Thymus (tissue), 11 donors: Measurements from ENCODE around the gene RAPGEF3. TPM values are rescaled to one million over a fixed set of nuclear protein-coding genes. Genes with fewer than 3 reads are reported as not detected.

Experiments used
- DNase-seq, 9 donors: peaks; one replicate each; pipeline ENCODE4 v3.0.0-alpha.2; 2013; ENCODE audit warnings: low spot score in 9 of 9, low read depth in 6 of 9, missing footprints in 1 of 9
- H3K27ac ChIP-seq, 2 donors: one replicate each; pipeline ENCODE4 v1.5.1; 2013; ENCODE audit warnings: control low read depth in 1 of 2, low read depth in 1 of 2, low read length in 1 of 2, mild to moderate bottlenecking in 1 of 2, moderate library complexity in 1 of 2
- H3K27me3 ChIP-seq, 2 donors: one replicate each; pipeline ENCODE4 v1.5.1; 2013; ENCODE audit warnings: low read length in 1 of 2; ENCODE audit not compliant: control insufficient read depth in 2 of 2, insufficient read depth in 1 of 2
- H3K36me3 ChIP-seq, 2 donors: one replicate each; pipeline ENCODE4 v1.5.1; 2013; ENCODE audit warnings: low read length in 1 of 2, mild to moderate bottlenecking in 1 of 2, moderate library complexity in 1 of 2; ENCODE audit not compliant: control insufficient read depth in 2 of 2, insufficient read depth in 2 of 2
- H3K4me1 ChIP-seq, 2 donors: one replicate each; pipeline ENCODE4 v1.5.1; 2013; ENCODE audit warnings: low read length in 2 of 2; ENCODE audit not compliant: control insufficient read depth in 2 of 2, insufficient read depth in 2 of 2
- H3K4me3 ChIP-seq, 2 donors: one replicate each; pipeline ENCODE4 v1.5.1; 2013; ENCODE audit warnings: low read length in 2 of 2, control low read depth in 1 of 2, mild to moderate bottlenecking in 1 of 2
- H3K9me3 ChIP-seq, 2 donors: one replicate each; pipeline ENCODE4 v1.5.1; 2013; ENCODE audit warnings: low read length in 1 of 2, mild to moderate bottlenecking in 1 of 2; ENCODE audit not compliant: control insufficient read depth in 2 of 2, insufficient read depth in 1 of 2
- WGBS: extraction: QIAGEN DNeasy Blood & Tissue Kit; methylation state at CpG from one replicate; pipeline ENCODE4 v1.1.7; 2013; 5-methylcytosine and 5-hydroxymethylcytosine counted together
- polyA plus RNA-seq: library from polyadenylated mRNA; stranded (reverse); fragments of 200-250 nt; gene quantifications from one replicate; pipeline ENCODE4 v1.2.3, GENCODE V29; 2013
- total RNA-seq: library from RNA; stranded (reverse); fragments of 120-200 nt; gene quantifications from one replicate; pipeline ENCODE4 v1.2.4, GENCODE V29; 2013
- donor health status: healthy.

The RAPGEF3 gene
- total and polyA plus RNA-seq, 2 donors = 1.6 to 20.9 TPM

DNA sequence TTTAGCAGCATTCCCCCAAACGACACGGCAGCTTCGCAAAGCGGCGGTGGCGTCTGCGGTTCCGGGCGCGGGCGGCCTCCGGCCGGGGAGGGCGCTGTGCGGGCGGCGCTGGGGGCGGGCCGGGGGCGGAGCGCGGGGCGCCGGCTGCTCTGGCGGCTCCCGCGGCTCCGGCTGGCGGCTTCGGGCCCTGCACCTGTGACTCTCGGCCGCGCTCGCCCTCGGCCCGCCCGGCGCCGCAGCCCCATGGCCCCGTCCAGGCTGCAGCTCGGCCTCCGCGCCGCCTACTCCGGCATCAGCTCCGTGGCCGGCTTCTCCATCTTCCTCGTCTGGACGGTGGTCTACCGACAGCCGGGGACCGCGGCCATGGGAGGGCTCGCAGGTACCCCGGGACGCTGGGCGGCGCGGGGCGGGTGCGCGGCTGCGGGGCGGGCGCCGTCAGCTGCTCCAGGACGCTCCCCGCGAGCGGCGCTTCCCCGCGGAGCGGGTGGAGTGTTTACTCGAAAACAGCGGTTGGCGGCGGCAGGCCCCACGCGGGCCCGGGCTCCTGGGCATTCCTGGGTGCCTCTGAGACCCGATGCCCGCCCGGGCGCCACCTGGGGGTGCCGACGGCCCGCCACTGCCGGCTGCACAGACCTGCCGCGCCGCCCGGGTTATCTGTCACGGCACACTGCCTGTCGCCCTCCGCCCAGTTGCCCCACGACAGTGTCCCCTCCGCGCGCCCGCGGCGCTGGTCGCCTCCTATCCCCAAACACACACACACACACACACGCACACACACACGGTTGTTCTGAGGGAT lies 14.6 kb upstream of the RAPGEF3 start, which contains the start of gene SLC48A1:
SLC48A1 (plus strand) TSS at position 177 of the 796 bp plus-strand sequence; CDS start at position 244, 67 bp downstream.
- peaks cover 28 to 57% of the 10 kb centered on the region in 2 donors for H3K4me1 ChIP-seq
- peak in 5 of 9 donors; percentile 39 to 79 (median 61) for DNase-seq
- peaks cover 0 to 11% of the 10 kb centered on the region in 2 donors for H3K27me3 ChIP-seq
- under 1% methylated on average over 106 of the region's 106 CpGs for WGBS
- H3K27ac ChIP-seq = peak within 1 kb of the TSS in 1 of 2 donors; percentile 66
- H3K4me3 ChIP-seq = peak within 1 kb of the TSS; percentile 44 to 87
- H3K9me3 ChIP-seq = no peaks in the 10 kb centered on the region
- H3K36me3 ChIP-seq = no peaks in the 10 kb centered on the region

GRCh38 chr12:47772738-47773061 lies 14.0 kb upstream of the RAPGEF3 start:
- peaks cover 0 to 11% of the 10 kb centered on the region in 2 donors for H3K27me3 ChIP-seq
- no peak for DNase-seq
- H3K9me3 ChIP-seq = no peaks in the 10 kb centered on the region
- no peaks in the 10 kb centered on the region for H3K36me3 ChIP-seq
- WGBS = 21% methylated on average over 17 of the region's 17 CpGs
- H3K4me1 ChIP-seq = peaks cover 27 to 55% of the 10 kb centered on the region in 2 donors
- H3K4me3 ChIP-seq = peak overlapping the region; percentile 31 to 87
- peak overlapping the region in 1 of 2 donors; percentile 33 for H3K27ac ChIP-seq

DNA sequence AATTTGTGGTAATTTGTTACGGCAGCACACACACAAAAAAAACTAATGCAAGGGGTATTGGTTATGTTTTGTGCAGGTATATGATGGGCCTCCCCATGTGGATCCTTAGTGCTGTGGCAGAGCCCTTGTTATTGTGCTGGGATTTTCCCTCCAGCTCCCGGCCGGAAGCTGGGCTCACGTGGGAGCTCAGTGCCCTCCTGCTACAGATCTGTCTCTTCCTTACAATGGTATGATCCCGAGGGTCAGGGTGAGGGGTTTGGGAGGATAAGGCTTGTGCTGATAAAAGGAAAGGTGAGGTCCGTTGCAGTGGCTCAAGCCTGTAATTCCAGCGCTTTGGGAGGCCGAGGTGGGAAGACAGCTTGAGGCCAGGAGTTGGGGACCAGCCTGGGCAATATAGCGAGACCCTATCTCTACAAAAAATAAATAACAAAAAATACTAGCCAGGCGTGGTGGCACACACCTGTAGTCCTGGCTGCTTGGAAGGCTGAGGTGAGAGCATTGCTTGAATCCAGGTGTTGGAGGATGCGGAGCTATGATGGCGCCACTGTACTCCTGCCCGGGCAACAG lies 13.5 kb upstream of the RAPGEF3 start:
- peaks cover 28 to 55% of the 10 kb centered on the region in 2 donors for H3K4me1 ChIP-seq
- H3K4me3 ChIP-seq = no peak overlapping the region
- peaks cover 0 to 11% of the 10 kb centered on the region in 2 donors for H3K27me3 ChIP-seq
- no peak overlapping the region for H3K27ac ChIP-seq
- no peak for DNase-seq
- 93% methylated on average over 13 of the region's 13 CpGs for WGBS
- no peaks in the 10 kb centered on the region for H3K36me3 ChIP-seq
- no peaks in the 10 kb centered on the region for H3K9me3 ChIP-seq

- no peaks in the 10 kb centered on the region for H3K9me3 ChIP-seq
- no peak overlapping the region for H3K27ac ChIP-seq
- H3K4me1 ChIP-seq = peaks cover 31 to 55% of the 10 kb centered on the region in 2 donors
- no peaks in the 10 kb centered on the region for H3K36me3 ChIP-seq
- H3K27me3 ChIP-seq = peaks cover 0 to 11% of the 10 kb centered on the region in 2 donors
- DNase-seq = no peak
- 96% methylated on average over 6 of the region's 6 CpGs for WGBS
- no peak overlapping the region for H3K4me3 ChIP-seq
Measured at GRCh38 chr12:47771304-47771703, 12.6 kb upstream of the RAPGEF3 start.

- Histone ChIP-seq H3K4me1 (peaks cover 37 to 55% of the 10 kb centered on the region in 2 donors), H3K27me3 (peaks cover 0 to 13% of the 10 kb centered on the region in 2 donors), H3K4me3 (no peak overlapping the region), H3K9me3 (no peaks in the 10 kb centered on the region), H3K27ac (no peak overlapping the region), H3K36me3 (no peaks in the 10 kb centered on the region)
- DNase-seq = no peak
- 99% methylated on average over 3 of the region's 3 CpGs for WGBS
Measured at GRCh38 chr12:47770086-47770726, 11.5 kb upstream of the RAPGEF3 start.

DNA sequence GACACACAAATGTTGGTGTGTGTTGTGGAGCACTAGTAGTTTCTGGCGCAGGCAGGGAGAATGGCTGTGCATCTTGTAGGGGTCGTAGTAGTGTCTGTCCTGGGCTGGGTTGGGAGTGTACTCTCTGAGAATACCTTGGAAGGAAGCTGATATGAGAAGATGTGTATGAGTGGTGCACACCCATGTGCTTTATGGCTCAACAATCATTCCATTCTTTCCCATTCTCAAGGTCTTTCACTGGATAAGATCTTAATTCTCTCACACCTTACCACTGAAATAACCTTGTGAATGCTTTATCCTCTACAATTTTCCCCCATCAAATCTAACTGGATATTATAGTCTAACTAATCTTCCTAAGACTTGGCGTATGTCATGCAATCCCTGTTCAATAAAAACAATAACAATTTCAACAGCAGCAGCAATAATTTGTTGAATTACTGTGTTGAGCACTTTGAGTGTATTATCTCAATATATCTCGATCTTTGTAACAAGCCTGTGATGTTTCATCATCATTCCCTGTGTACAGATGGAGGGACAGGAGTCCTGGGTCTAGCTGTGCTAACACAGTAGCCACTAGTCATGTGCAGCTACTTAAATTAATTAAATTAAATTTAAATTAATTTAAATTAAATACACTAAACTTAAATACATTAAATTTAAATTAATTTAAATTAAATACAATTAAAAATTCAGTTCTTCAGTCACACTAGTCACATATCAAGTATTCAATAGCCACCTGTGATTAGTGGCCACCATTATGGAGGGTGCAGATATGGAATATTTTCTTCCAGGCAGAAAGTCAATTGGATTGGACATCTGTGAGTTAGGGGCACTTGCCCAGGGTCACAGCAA lies 10.8 kb upstream of the RAPGEF3 start:
- no peak for DNase-seq
- peaks cover 34 to 52% of the 10 kb centered on the region in 2 donors for H3K4me1 ChIP-seq
- H3K36me3 ChIP-seq = no peaks in the 10 kb centered on the region
- peaks cover 0 to 13% of the 10 kb centered on the region in 2 donors for H3K27me3 ChIP-seq
- H3K27ac ChIP-seq = no peak overlapping the region
- H3K9me3 ChIP-seq = no peaks in the 10 kb centered on the region
- no peak overlapping the region for H3K4me3 ChIP-seq
- WGBS = 97% methylated on average over 4 of the region's 4 CpGs

DNA sequence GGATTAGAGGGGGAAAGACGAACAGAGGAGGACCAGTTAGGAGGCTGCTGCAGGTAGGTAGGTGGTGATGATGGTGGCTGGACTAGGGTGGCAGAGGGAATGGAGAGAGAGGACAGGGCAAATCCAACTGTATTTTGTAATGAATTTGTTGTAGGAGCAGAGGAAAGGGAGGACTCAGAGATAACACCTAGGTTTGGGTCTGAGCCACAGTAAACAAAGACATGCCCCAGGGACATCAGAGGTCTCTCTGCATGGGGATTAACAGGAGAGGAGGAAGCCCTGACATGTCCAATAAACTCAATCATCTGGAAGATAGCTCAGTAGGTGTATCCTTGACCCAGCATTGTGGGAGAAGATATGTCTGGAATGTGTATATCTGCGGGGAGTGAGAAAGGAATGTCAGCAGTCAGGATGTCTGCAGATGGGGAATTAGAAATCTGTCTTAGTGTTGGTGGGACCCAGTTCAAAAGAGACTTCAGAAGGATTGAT lies 9.7 kb upstream of the RAPGEF3 start:
- H3K36me3 ChIP-seq = no peaks in the 10 kb centered on the region
- H3K4me1 ChIP-seq = peaks cover 27 to 56% of the 10 kb centered on the region in 2 donors
- H3K27ac ChIP-seq = no peak overlapping the region
- WGBS = 97% methylated on average over 2 of the region's 2 CpGs
- H3K9me3 ChIP-seq = no peaks in the 10 kb centered on the region
- H3K27me3 ChIP-seq = peaks cover 0 to 11% of the 10 kb centered on the region in 2 donors
- H3K4me3 ChIP-seq = no peak overlapping the region
- DNase-seq = no peak

- 61% methylated on average over 4 of the region's 4 CpGs for WGBS
- Histone ChIP-seq H3K27me3 (peaks cover 0 to 10% of the 10 kb centered on the region in 2 donors), H3K4me1 (peaks cover 22 to 51% of the 10 kb centered on the region in 2 donors), H3K36me3 (no peaks in the 10 kb centered on the region), H3K27ac (peak overlapping the region; percentile 70 to 89), H3K4me3 (no peak overlapping the region), H3K9me3 (no peaks in the 10 kb centered on the region)
- DNase-seq = peak in 3 of 9 donors; percentile 32 to 74 (median 62)
Measured at GRCh38 chr12:47767216-47767724, 8.6 kb upstream of the RAPGEF3 start.
